ENCODE results near the gene PON3.

The PON3 gene

GRCh38 chr7:95396136-95397032 lies at the start of gene PON3:
Gene PON3, minus strand, starts transcription at chr7:95396375. Its CDS starts 25 bp downstream, at chr7:95396350.
- DNase-seq: no peak

DNA sequence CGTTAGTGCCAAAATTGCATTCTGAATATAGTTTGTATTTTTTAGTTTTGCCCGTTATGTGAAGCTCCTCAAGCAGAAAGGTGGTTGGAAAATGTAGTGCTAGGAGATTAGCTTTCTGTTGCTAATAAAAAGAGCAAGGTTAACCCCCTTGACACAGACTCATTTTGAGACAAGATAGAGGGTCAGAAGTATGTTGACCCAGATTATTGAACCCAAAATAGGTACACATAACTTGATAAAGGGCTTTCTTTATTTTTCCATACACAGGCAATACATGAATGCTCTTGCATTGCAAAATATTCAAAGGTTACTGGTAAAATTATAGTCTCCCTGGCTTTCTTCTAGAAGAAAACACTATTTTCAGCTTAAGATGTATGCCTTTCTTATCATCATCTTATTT lies 48.6 kb upstream of the PON3 start:
- DNase-seq: no peak

GRCh38 chr7:95441042-95441823 lies 45.1 kb upstream of the PON3 start:
- DNase-seq: no peak

DNA sequence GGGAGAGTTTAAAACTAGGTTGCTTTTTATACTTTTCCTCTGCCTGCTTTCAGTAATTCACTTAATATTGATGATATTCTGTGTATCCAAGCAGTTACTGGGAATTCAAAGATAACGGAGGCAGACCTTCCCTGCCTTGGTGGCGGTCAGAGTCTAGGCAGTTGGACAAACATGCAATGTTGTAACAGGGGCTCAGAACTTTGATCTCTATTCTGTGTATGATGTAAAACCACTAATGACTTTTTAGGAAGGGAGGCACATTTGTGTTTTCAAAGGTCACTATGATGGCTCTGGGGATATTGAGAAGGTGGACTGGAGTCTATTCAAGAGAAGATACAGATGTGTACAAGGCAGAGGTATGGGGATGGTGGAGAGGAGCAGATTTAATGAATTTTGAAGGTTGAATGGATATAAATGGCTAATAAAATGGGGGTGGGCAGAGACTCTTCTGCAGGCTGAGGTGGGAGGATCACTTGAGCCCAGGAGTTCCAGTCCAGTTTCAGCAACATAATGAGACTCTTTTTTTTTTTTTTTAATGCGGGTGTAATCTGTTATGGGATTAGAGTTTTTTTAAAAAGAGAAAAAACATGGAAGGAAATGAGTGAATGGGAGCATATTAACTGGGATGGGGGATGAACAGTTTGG lies 44.3 kb upstream of the PON3 start:
- no peak for DNase-seq

GRCh38 chr7:95436407-95436806 lies 40.2 kb upstream of the PON3 start:
- no peak for DNase-seq

GRCh38 chr7:95435422-95435780 lies 39.2 kb upstream of the PON3 start:
- no peak for DNase-seq

DNA sequence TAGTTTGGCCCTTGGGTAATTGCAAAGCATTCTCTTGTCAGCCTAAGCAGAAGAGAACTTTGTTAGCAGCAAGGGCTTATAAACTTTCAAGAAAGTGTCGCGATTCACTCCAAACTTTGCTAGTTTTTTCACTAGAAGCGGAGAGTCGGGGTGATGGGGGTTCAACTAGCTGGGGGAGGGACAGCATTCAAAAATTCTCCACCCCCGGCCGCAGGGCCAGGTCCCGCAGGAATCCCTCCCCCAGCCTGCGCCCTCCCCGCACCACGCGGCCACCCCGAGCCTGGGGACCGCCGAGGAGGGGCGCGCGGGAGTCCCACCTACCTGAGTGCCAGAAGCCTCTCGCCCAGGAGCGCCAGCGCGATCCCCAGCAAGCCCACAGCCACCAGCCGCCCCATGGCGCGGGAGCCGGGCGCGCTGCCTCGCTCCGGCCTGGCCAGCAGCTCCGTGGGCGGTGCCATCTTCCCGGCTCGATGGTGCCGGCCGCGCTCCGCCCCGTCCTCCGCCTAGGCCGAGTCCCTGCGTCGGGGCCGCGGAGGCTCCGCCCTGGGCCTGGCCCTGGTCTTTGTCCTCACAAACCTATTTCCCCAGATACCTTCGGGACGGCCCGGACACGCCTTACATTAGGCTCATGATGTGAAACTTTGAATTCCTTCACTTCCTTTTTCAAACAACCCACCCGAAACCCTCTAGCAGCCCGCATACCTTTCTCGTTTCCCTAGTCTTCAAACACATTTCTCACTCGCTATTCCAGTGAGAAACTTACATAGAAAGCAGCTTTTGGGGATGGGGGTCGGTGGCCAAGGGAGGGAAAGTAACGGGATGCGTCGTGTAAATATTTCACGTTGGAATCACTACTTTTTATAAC lies 38.6 kb upstream of the PON3 start, which contains the start of gene PON2:
Gene PON2, minus strand, starts transcription at position 472 of the 865 bp plus-strand sequence. Its CDS starts 77 bp downstream, at position 395.
- DNase-seq: peak; percentile 58

DNA sequence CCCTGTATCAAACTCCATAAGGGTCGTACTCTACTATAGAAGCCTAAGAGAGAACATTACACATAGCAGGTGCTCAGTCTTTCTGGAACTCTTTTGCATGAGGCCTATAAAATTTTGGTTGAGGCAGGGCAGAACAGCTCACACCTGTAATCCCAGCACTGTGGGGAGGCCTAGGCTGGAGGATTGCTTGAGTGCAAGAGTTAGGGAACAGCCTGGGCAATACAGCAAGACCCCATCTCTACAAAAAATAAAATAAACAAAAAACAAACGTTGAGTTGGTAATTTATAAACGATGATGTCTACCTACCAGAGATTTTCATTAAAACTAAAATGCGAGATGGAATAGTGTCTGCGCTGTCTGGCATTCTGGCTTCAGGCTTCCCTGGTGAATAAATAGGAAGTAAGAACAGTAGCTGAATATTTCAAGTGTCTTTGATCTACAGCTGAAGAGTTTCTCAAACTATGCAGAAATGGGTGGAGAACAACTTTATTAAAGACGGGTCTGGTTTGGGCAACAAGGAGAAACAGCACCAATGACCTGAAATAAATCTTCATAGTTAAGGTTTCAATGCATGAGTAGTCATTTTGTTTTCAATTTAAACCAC lies 37.9 kb upstream of the PON3 start:
- DNase-seq: no peak

- no peak for DNase-seq
Observed at GRCh38 chr7:95433129-95433528, 37.0 kb upstream of the PON3 start.

GRCh38 chr7:95432606-95433005 lies 36.4 kb upstream of the PON3 start:
- DNase-seq: no peak

DNA sequence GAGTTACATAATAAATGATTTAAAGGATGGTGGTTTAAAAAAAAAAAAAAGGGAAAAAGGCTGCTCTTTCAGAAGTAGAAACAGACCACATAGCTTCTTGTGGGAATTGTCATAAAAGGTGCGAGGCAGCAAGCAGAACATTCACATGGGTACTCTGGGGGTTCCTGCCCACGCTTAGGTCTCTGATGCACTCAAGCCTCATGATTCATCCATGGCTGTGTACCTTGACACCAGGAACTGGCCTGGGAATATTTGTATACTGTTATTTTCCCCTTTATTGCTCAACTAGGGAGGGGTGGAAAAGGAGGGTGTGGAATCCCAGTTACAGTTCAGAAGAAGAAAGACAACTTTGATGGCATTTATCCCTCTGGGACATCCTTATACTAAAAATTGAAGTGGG lies 34.7 kb upstream of the PON3 start:
- no peak for DNase-seq

GRCh38 chr7:95429241-95429990 lies 33.2 kb upstream of the PON3 start:
- DNase-seq: no peak

DNA sequence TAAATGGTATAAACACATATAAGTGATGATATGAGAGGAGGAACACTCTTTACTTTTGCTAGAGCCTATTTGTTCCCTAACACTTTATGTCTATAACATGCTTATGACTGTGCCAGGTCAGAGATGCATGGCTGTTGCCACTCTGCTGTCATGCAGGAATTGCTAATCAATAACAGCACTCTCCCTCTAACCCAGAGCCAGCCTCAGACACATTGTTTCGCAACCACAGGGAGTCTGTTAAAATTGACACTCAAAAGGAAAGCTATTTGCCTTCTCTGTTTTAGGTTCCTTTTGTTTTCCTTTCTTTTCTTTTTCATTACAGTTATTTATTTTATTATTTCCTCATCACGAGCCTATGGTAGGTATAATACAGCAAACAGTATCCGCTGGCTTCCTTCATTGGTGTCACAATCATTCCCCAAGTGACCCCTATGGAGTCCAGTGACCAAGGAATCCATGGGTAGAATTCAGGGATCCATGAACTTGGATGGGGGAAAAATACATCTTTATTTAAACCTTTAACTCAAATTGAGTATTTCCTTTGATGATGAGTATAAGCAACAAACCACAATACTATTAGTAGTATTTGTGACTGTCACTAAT lies 31.8 kb upstream of the PON3 start:
- DNase-seq: no peak

DNA sequence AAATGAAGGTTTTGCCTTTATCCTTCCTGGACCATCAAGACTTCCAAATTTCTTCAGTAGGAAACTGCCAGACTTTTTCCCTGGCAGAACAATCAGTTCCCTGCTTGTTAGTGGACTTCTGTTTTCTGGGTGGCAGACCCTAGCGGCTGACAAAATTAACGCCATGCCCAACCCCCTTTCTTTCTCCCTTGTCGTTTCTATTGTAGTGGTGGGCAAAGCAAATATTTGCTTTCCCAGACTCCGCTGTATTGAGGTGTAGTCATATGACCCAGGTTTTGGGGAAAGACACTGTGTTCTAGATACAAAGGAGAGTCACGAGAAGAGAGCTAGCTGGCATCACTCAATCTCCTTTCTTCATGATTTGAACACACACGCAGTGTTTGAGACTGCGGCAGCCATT lies 31.0 kb upstream of the PON3 start:
- no peak for DNase-seq

- DNase-seq: no peak
Observed at GRCh38 chr7:95425694-95426093, 29.5 kb upstream of the PON3 start.

GRCh38 chr7:95424716-95425115 lies 28.5 kb upstream of the PON3 start:
- no peak for DNase-seq

DNA sequence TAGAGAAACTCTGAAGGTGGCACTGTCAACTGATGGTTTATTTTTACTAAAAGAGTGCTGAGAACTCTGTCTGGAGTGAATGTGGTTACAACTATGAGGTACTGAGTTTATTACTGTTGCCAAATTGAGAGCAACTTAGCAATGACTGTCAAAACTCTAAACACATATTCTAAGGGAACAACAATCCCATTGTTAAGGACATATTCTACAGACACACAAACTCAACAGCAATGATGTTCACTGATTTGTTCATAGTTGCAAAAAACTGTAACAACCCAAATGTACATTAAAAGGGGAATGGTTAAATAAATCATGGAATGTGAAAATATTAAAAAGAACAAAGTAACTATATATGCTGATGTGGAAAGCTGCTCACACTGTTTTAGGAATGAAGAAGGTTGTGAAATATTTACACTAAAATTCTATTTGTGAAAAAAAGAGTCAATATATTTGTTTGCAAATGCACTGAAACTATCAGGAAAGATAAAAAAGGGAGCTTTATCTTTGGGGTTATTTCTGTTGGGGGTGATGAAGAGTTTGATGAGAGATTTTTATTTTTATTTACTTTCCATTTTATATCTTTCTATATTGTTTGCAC lies 25.8 kb upstream of the PON3 start:
- no peak for DNase-seq

- no peak for DNase-seq
Observed at GRCh38 chr7:95421000-95421846, 25.0 kb upstream of the PON3 start.

DNA sequence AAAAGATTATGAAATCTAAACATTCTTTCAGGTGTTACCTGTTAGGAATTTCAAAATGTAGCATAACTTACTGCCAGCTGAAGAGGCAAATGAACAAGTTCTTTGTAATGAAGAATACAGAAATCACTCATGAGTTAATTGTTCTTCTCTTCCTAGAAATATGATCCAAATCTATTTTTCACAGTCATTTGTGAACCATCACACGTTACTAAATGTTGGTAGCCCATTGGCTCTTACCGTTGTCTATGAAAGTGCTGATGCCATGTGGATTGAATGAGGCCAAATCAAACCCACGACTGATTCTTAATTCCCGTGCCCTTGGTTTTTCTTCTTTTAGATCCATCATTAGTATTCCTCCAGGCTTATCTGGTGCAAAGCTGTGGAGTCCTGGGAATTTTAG lies 15.9 kb upstream of the PON3 start:
- no peak for DNase-seq
